GM18498 (cell line): ENCODE data around the gene BCL2L1.
"Not testable (repeated sequence)": the region's sequence is repeated elsewhere in the genome, so short reads cannot be mapped to it uniquely, and the experiment has no call there.

ENCODE experiments used
- ATAC-seq: cut with Tn5 transposase; IDR thresholded peaks from one replicate; pipeline ENCODE4 v1.9.1; 2021; ENCODE audit warnings: mild to moderate bottlenecking, moderate library complexity; ENCODE audit not compliant: unreplicated experiment

The BCL2L1 gene

DNA sequence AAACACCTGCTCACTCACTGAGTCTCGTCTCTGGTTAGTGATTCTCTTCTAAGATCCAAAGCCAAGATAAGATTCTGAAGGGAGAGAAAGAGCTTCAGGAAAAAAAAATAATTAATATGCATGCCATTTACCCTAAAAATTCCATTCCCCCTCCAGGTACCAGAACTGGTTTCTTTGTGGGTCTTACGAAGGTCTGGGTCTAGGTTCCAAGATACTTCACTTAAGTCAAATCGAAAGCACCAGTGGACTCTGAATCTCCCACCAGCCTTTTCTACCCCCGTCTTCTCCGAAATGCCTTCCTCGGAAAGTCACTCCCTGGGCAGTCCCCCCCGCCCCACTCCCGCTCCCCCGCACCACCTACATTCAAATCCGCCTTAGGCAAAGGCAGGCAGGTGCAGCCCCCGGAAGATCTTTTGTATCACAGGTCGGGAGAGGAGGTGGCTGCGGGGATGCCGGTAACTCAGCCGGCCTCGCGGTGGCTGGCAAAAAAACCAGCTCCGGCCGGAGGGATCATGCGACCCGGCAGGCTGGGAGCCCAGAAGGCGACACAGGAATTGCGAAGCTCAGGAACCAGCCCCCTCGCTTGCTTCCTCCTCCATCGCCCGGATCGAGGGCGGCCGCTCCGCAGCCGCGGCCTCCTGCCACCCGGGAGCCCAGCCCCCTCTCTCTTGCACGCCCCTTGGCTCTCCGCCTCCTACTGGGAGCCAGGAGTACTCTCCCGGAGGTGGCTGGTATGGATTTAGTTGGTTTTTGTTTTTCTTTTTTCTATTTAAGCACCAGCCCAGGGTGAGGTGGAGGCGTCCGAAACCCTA, at the start of gene BCL2L1:
Gene BCL2L1, minus strand, starts transcription at position 612 of the 812 bp plus-strand sequence. CDS start 650 bp downstream, outside the sequence.
- ATAC-seq: peak; percentile 28

DNA sequence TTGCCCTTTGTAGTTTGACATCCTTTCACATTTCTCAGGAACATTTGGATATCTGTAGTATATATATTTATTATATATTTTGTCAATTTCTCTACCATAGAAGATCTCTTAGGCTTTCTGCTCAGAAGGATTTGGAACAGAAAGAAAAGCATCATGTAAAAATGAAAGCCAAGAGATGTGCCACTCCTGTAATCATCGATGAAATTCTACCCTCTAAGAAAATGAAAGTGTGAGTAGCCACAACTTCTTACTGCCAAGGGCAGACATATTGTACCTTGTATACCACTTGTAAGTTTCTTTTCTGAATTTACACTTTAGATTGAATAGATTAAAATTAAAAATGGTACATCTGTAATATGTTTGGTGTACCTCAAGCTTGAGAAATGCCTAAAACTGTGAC, 47.6 kb upstream of the BCL2L1 start:
- no peak for ATAC-seq

DNA sequence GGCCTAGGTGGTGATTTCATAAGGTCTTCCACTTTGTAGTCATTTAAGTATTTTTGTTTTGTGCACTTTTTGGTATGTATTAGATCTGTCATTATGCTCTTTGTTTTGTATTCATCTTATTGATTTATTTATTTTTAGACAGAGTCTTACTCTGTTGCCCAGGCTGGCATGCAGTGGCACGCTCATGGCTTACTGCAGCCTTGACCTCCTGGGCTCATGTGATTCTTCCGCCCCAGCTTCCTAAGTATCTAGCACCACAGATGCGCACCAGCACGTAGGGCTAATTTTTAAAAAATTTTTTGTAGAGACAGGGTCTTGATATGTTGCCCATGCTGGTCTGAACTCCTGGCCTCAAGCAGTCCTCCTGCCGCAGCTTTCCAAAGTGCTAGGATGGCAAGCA, 47.0 kb upstream of the BCL2L1 start:
- no peak for ATAC-seq

DNA sequence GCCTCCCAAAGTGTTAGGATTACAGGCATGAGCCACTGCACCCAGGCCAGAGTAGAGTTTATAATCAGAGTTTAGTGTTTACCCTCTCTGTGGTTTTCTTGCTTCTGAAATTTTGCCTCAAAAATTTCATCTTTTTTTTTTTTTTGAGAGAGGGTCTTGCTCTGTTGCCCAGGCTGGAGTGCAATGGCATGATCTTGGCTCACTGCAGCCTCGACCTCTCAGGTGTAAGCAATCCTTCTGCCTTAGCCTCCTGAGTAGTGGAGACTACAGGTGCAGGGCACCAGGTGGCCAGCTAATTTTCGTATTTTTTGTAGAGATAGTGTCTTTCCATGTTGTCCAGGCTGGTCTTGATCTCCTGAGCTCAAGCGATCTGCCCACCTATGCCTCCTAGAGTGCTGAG, 45.1 kb upstream of the BCL2L1 start:
- ATAC-seq: no peak

DNA sequence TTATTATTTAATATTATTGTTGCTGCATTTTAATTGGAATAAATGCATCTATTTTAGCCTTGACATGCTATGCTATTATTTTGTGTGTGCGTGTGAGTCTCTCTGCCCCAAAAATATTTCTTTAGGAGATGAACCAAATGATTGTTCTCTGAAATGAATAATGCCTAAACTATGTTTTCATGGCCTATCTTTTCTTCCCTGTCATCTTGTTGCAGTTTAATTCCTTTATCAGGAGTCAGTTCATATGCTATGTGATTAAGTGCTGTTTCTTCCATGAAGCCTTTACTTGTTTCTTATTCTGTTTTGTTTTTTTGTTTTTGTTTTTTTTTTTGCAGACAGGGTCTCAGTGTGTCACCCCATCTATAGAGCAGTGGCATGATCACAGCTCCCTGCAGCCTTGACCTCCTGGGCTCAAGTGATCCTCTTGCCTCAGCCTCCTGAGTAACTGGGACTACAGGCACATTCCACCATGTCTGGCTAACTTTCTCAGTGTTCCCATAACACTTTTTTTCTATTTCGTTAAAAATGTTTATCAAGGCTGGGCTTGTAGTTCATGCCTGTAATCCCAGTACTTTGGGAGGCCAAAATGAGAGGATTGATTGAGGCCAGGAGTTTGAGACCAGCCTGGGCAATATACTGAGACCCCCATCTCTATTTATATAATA, 42.1 kb upstream of the BCL2L1 start:
- ATAC-seq: no peak

DNA sequence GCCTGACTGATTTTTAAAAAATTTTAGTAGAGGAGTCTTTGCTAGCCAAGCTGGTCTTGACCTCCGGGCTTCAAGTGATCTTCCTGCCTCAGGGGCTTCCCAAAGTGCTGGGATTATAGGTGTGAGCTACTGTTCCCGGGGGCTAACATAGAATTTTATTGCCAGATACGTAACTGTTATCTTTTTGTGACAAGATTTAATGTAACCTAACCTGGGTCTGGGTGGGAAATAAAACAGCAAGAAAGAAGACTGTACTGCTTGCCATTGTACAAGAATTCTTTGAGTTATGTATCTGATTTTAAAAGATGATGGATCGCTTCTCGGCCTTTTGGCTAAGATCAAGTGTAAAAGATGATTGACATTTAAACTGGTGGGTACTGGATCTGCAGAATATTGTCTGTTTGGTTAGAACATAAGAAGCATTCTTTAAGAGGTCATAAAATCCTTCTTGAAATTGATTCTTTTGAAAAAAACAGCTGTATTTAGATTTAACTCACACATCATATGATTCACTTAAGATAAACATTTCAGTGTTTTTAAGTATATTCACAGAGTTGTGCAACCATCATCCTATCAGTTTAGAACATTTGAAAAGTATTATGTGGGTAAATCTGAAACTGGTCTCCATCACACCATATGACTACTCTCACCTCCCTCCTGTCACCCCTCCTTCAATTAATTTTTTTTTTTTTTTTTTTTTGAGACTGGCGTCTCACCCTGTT, 38.0 kb upstream of the BCL2L1 start:
- ATAC-seq: no peak

DNA sequence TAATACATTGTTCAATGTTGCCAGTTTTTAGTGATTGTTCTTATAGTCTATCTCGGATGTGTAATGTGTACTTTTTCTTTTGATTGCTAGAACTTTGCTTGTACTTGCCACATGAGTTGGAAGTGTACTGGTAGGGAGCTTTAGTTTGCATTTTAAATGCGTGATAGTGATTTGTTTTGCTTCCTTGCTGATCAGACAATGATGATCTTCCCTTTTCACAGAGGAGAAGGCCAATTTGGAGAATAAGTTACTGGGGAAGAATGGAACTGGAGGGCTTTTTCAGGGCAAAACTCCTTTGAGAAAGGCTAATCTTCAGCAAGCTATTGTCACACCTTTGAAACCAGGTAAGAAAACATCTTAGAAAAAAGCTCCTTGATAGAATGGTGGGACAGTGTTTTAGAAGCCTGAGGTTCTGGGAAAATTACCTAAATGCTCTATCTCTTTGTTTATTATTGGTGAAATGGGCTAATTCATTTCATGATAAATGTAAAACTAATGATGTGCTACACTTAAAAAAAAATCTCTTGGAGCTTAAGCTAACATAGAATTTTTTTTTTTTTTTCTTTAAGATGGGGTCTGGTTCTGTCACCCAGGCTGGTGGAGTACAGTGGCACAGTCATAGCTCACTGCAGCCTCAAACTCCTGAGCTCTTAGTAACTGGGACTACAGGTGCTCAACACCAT, 37.3 kb upstream of the BCL2L1 start:
- no peak for ATAC-seq

DNA sequence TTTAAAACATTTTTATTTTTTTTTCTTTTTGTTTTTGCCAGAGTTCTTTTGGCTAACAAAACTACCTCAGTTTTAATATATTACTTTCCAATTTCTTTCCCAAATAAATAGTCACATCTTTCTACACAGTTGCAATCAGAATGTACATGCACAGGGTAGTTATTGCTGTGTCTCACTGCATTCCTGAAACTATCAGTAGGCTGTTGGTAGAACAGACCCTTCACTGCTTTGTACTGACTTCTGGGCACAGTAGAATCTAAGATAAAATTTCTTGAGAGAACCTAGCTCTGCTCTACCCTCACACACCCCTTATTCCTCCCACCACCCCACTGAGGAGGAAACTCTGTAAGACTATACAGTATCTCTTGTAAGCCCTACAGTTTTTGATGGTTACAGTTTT, 36.3 kb upstream of the BCL2L1 start:
- ATAC-seq: no peak

DNA sequence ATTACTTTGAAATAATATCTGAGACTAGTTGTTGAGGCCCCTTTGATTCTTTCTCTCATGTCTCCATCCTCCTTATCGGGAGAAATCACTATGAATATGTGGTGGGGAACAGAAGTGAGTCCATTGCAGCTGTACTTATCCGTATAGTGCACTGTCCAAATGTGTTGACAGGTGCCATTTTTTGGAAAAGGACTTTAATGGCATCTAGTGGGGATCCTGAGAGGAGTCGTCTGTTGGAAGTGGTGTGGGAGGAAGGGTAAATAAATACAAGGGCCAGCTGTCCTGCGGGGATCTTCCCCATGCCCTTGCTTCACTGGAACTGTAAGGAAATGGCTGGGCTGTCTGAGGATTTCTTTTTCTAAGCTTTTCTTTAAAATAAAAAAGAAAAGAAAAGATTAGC, 35.9 kb upstream of the BCL2L1 start:
- ATAC-seq: no peak

DNA sequence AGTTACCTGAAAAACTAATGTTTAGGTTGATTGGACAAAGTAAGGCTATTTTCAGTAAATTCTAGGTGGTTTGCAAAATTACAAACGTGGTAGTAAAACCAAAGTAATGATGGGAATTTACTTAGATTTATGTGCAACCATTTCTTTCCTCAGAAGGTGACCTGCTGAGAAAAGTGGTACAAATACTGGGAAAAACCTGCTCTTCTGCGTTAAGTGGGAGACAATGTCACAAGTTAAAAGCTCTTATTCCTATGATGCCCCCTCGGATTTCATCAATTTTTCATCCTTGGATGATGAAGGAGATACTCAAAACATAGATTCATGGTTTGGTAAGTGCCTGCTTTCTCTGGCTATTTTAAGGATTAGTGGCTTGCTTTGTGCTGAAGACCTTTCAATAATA, 34.6 kb upstream of the BCL2L1 start:
- no peak for ATAC-seq

DNA sequence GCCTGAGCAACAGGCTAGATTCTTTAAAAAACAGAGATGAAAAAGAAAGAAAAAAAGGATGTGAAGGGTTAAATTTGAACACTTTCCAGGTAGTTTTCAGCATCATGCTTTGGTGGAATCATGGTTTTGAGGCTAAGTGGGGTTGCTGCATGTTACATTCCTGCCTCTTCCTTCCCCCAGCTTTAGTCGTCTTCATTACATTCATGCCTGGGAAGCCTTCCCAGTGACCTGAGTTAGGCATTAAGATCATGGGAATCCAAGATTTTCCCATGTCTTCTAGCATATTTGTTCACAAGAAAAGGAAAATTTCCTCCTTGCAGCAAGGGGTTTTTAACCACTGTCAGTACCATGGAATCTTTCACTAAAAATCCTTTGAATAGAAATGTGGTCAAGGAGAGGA, 28.5 kb upstream of the BCL2L1 start:
- ATAC-seq: no peak

DNA sequence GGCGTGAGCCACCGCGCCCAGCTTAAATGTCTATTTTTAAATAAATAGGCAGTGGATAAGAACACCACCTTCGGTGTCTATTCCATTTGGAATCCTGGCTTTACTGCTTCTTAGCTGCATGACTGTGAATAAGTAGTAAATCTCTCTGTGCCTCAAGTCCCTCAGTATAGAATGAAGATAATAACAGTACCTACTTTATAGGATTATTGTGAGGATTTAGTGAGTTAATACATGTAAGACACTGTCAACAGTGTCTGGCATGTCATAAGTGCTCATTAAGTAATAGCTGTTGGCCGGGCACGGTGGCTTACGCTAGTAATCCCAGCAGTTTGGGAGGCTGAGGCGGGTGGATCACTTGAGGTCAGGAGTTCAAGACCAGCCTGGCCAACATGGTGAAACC, 26.6 kb upstream of the BCL2L1 start:
- ATAC-seq: no peak

DNA sequence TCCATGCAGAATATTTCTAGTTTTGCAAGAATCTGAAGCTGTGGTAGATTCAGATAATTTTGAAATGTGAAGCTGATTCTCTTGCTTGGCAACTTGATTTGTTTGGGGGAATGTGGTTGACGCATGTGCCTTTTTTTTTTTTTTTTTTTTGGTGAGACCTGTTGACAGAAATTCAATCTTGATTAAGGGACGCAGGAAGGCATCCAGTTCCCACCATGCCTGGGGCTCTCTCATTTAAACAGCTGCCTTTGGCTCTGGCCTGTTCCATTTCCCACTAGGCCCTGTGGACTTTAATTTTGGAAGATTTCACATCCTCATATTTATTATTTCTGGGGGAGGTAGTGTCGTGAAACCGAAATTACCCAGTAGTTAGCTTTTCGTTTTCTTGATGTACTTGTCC, 25.0 kb upstream of the BCL2L1 start:
- no peak for ATAC-seq

DNA sequence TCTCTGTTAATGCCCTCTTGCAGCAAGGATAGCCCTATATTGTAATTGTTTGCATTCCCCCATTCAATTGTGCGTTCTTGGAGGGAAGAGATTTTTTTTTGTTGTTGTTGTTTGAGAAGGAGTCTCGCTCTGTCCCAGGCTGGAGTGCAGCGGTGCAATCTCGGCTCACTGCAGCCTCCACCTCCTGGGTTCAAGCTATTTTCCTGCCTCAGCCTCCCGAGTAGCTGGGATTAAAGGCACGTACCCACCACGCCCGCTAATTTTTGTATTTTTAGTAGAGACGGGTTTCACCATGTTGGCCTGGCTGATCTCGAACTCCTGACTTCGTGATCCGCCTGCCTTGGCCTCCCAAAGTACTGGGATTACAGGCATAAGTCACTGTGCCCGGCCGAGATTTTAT, 24.4 kb upstream of the BCL2L1 start:
- not testable (repeated sequence) for ATAC-seq

DNA sequence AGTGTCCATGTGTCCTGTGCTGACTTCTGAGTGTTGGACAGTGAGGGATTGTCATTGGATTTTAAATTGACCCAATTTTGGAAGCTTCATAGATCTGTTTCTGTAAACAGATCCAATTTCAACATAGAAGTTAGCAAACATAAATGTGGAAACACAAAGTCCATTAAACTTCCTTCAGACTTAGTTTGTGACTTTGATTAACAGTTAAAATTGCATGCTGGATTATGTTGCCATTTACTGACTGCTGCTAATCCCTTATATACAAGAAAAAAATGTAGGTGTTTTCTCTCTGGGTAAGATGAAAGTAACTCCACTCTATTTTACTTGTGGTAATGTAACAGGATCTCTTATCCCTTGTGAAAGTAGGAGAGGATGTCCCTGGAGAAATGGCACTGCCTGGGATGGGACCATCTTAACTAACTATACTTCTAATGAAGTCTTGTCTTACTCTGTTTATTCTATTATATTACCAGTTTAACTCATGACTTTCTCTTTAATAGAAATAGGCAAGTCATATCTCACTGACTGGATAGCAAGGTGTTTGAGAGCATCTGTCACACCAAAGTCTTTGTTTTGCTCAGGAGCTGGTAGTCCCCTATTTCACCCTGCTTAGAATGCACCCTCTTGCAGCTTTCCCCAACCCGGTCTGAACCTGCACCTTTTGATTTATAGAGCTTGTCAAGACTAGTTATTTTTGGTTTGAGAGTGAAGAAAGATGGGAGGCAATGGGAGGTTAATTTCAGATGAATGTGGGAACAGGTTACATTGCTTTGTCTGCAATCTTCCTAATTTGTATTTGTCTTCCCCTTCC, 23.6 kb upstream of the BCL2L1 start:
- ATAC-seq: no peak

DNA sequence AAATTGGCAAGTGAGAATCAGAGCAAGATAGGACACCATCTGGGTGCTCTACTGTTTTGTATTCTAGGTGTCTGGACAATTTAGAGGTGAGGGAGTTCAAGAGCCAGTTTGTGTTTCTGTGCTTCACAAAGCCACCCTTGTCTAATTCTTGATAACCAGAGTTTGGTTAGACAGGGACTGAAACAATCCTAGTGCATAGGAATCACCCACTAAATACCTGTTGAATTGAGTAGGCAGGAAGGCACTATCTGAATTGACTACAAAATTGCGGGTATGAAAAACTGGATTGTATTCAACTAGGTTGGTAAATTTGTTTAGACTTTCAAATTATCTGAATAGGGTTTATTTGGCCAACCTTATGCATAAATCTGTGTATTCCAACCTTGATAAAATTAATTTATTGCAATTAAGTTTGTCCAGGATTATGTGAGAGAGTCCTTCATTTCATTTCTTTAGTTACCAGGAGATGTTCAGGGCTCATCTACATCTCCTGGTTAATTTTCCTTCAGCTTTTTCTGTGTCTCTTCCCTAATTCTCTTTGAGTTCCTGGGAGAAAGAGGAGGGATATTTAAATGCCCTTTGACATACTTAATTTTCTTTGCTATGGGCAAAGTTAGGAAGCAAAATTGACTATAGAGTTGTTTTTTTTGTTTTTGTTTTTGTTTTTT, 18.1 kb upstream of the BCL2L1 start:
- no peak for ATAC-seq

DNA sequence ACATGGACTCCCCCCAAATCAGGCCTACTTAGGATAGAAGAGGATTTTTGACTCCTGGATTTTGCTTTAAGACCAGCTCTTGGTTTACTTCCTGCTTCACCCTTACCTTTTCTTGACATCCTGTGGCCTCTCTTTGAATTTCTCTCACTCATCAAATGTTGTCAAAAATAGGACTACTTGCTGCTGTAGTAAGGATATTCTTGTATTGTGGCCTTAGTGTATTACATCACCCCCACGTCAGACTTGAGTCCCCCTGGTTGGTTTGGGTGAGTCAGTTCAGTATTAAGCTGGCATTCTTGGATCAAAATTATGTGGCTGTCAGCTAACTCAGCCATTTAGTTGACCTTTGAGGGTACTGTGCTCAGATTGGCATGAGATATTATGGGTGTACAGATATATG, 17.5 kb upstream of the BCL2L1 start:
- no peak for ATAC-seq

DNA sequence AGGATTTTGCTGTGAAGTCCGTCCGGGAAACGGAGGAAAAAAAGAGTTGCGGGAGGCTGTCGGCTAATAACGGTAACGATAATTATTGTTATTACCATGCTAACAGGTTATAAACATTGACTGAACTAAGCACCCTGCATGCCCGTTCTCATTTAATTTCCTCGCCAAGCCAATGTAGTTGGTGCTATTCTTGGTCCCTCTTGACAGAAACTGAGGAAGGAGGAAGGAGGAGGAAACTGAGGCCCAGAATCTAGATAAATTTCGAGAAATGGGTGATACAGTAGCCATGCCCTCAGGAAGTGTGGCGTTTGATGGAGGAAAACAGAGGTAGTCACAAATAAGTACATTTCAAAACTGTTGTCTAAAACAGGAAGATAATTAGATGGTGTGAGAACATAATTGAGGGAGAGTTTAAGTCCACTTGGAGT, 16.9 kb upstream of the BCL2L1 start:
- no peak for ATAC-seq

DNA sequence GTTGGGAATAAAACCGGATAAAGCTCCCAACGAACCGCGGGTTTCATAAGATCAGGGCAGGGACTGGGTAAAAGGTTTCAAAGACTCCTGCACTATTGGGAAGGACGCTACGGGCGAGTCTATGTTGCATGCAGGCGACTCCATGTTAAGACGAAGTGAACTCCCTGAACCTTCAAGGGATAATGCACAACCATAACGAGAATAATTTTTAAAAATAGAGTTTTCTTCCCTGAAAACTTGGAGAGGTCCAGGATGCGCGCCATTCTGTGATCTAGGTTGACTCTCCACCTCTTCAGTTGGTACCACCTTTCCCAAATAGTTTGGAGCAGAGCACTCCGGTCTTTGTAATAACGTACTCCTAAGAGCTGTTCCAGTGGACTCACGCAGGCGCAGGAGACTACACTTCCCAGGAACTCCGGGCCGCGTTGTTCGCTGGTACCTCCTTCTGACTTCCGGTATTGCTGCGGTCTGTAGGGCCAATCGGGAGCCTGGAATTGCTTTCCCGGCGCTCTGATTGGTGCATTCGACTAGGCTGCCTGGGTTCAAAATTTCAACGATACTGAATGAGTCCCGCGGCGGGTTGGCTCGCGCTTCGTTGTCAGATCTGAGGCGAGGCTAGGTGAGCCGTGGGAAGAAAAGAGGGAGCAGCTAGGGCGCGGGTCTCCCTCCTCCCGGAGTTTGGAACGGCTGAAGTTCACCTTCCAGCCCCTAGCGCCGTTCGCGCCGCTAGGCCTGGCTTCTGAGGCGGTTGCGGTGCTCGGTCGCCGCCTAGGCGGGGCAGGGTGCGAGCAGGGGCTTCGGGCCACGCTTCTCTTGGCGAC, 16.3 kb upstream of the BCL2L1 start, which contains the start of gene TPX2:
Gene TPX2, plus strand, starts transcription at position 562 of the 821 bp plus-strand sequence. CDS start 18,187 bp downstream, outside the sequence.
- ATAC-seq: peak; percentile 97
